Calu3 (cell line): ENCODE results near the gene ERFE. TPM values are rescaled to one million over a fixed set of nuclear protein-coding genes. Genes with fewer than 3 reads are reported as not detected.

Experiments
- BruUV-seq: library from RNA; stranded (reverse); fragments of 400-500 nt; replicated peaks from 2 replicates; lab custom pipeline; 2021; lab: Mats Ljungman, UMichigan
- CTCF ChIA-PET: fragments of 300-600 bp; sonication (Branson Sonifier 250); formaldehyde crosslinking; loops from one replicate; lab custom pipeline; 2022; ENCODE audit warnings: antibody characterized with exemption; lab: Charles Lee
- DNase-seq: peaks from one replicate; pipeline ENCODE4 v3.0.0; 2022
- H3K27ac Mint-ChIP-seq: one replicate; pipeline ENCODE4 v1.8.0; 2022; ENCODE audit warnings: mixed read lengths; ENCODE audit not compliant: unreplicated experiment
- H3K27me3 Mint-ChIP-seq: one replicate; pipeline ENCODE4 v1.8.0; 2022; ENCODE audit warnings: mixed read lengths; ENCODE audit not compliant: unreplicated experiment
- H3K36me3 Mint-ChIP-seq: one replicate; pipeline ENCODE4 v1.8.0; 2022; ENCODE audit warnings: mild to moderate bottlenecking, moderate library complexity, mixed read lengths; ENCODE audit not compliant: insufficient read depth, unreplicated experiment
- H3K4me1 Mint-ChIP-seq: one replicate; pipeline ENCODE4 v1.8.0; 2022; ENCODE audit warnings: mild to moderate bottlenecking, low read depth, mixed read lengths; ENCODE audit not compliant: unreplicated experiment
- H3K4me3 Mint-ChIP-seq: one replicate; pipeline ENCODE4 v1.8.0; 2022; ENCODE audit warnings: mild to moderate bottlenecking, low read depth, moderate library complexity, mixed read lengths; ENCODE audit not compliant: unreplicated experiment
- H3K9me3 Mint-ChIP-seq: one replicate; pipeline ENCODE4 v1.8.0; 2022; ENCODE audit warnings: low read depth, mixed read lengths; ENCODE audit not compliant: unreplicated experiment
- CTCF ChIP-seq: fragments of 200-600 bp; IDR thresholded peaks from one replicate; pipeline ENCODE4 v1.8.0; 2022; ENCODE audit warnings: antibody characterized with exemption; ENCODE audit not compliant: unreplicated experiment
- intact Hi-C: fragments of 100-400 bp; cut with micrococcal nuclease; formaldehyde crosslinking; loops from one replicate; pipeline ENCODE4 v1.10.0; 2022; ENCODE audit not compliant: unreplicated experiment
- total RNA-seq: library from RNA; stranded (reverse); gene quantifications from 2 replicates; pipeline ENCODE4 v1.2.3, GENCODE V29; 2022

Gene ERFE
- total RNA-seq, 1 experiment from 2014 or later, result 4.0 TPM

GRCh38 chr2:238128534-238129001, 30.2 kb upstream of the ERFE start:
- Mint-ChIP-seq H3K9me3 (no peaks in the 10 kb centered on the region), H3K4me1 (peaks cover 2% of the 10 kb centered on the region), H3K27ac (no peak overlapping the region), H3K4me3 (no peak overlapping the region), H3K36me3 (no peaks in the 10 kb centered on the region), H3K27me3 (peaks cover 2% of the 10 kb centered on the region)
- intact Hi-C loops, result no loop called here
- no TSS peak for BruUV-seq
- TF ChIP-seq CTCF, result no peak
- DNase-seq, result no peak
- CTCF ChIA-PET, result no interaction called here

- H3K27me3 Mint-ChIP-seq, result peaks cover 7% of the 10 kb centered on the region
Observed at GRCh38 chr2:238129166-238130010, 29.4 kb upstream of the ERFE start.

GRCh38 chr2:238130111-238130695, 28.6 kb upstream of the ERFE start:
- Mint-ChIP-seq H3K36me3 (no peaks in the 10 kb centered on the region), H3K9me3 (no peaks in the 10 kb centered on the region), H3K27ac (no peak overlapping the region), H3K27me3 (peaks cover 7% of the 10 kb centered on the region), H3K4me1 (peaks cover 6% of the 10 kb centered on the region), H3K4me3 (no peak overlapping the region)
- DNase-seq, result no peak
- intact Hi-C loops, result no loop called here
- no TSS peak for BruUV-seq
- CTCF ChIA-PET, result no interaction called here
- no peak for TF ChIP-seq CTCF

More at GRCh38 chr2:238129166-238130010, 29.4 kb upstream of the ERFE start:
- intact Hi-C loops, result no loop called here
- no TSS peak for BruUV-seq
- H3K36me3 Mint-ChIP-seq, result no peaks in the 10 kb centered on the region
- no peak for DNase-seq
- TF ChIP-seq CTCF, result no peak
- CTCF ChIA-PET, result no interaction called here
- H3K4me3 Mint-ChIP-seq, result no peak overlapping the region
- no peak overlapping the region for H3K27ac Mint-ChIP-seq
- H3K9me3 Mint-ChIP-seq, result no peaks in the 10 kb centered on the region
- H3K4me1 Mint-ChIP-seq, result peaks cover 6% of the 10 kb centered on the region

- DNase-seq, result no peak
- Mint-ChIP-seq H3K36me3 (no peaks in the 10 kb centered on the region), H3K27ac (no peak overlapping the region), H3K27me3 (peaks cover 7% of the 10 kb centered on the region), H3K4me3 (no peak overlapping the region), H3K4me1 (peaks cover 6% of the 10 kb centered on the region), H3K9me3 (no peaks in the 10 kb centered on the region)
- TF ChIP-seq CTCF, result no peak
- intact Hi-C loops, result no loop called here
- CTCF ChIA-PET, result interaction anchor here (0.6 kb wide), 1 partner anchor 17 kb away, joined by 3 read pairs; no protein-coding TSS in a partner anchor
- BruUV-seq, result no TSS peak
Observed at GRCh38 chr2:238130696-238131628, 27.8 kb upstream of the ERFE start.
